ENCODE measurements around the gene PRKD2.

The PRKD2 gene

GRCh38 chr19:46731584-46731983 lies 14.7 kb upstream of the PRKD2 start:
- Mint-ChIP-seq H3K9me3 (no peaks in the 10 kb centered on the region), H3K27ac (peak overlapping the region; percentile 46), H3K4me1 (peaks cover 39% of the 10 kb centered on the region), H3K27me3 (no peaks in the 10 kb centered on the region), H3K4me3 (no peak overlapping the region), H3K36me3 (peaks cover 64% of the 10 kb centered on the region)
- no peak for ATAC-seq

- H3K4me3 Mint-ChIP-seq = no peak overlapping the region
- no peaks in the 10 kb centered on the region for H3K27me3 Mint-ChIP-seq
- peaks cover 41% of the 10 kb centered on the region for H3K4me1 Mint-ChIP-seq
- peak overlapping the region; percentile 46 for H3K27ac Mint-ChIP-seq
- peaks cover 70% of the 10 kb centered on the region for H3K36me3 Mint-ChIP-seq
- no peaks in the 10 kb centered on the region for H3K9me3 Mint-ChIP-seq
- ATAC-seq = no peak
Measured at GRCh38 chr19:46731007-46731501, 14.1 kb upstream of the PRKD2 start.

DNA sequence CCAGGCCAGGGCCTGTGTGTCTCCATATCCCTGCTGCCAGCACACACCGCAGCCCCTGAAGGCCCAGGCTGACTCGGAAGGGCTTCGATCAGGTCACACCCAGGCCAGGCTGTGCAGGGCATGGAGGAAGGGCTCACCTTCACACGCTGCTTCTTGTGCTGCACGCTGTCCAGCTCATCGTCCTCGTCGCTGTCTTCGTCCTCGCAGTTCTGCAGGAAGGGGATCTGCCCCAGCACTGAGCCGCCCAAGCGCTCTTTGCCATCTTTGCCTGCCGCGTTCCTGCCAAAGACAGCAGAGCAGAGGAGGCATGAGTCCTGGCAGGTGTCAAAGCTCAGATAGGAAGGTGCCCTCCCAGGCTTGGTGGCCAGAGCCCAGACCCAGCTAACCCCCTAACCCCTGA lies 13.7 kb upstream of the PRKD2 start:
- Mint-ChIP-seq H3K27ac (peak overlapping the region; percentile 46), H3K36me3 (peaks cover 74% of the 10 kb centered on the region), H3K27me3 (no peaks in the 10 kb centered on the region), H3K9me3 (no peaks in the 10 kb centered on the region), H3K4me3 (no peak overlapping the region), H3K4me1 (peaks cover 44% of the 10 kb centered on the region)
- ATAC-seq = no peak

- ATAC-seq = no peak
- H3K27me3 Mint-ChIP-seq = no peaks in the 10 kb centered on the region
- H3K9me3 Mint-ChIP-seq = no peaks in the 10 kb centered on the region
- H3K4me3 Mint-ChIP-seq = no peak overlapping the region
- H3K4me1 Mint-ChIP-seq = peaks cover 44% of the 10 kb centered on the region
- no peak overlapping the region for H3K27ac Mint-ChIP-seq
- peaks cover 77% of the 10 kb centered on the region for H3K36me3 Mint-ChIP-seq
Measured at GRCh38 chr19:46730187-46730586, 13.3 kb upstream of the PRKD2 start.

- peaks cover 44% of the 10 kb centered on the region for H3K4me1 Mint-ChIP-seq
- no peak overlapping the region for H3K27ac Mint-ChIP-seq
- H3K27me3 Mint-ChIP-seq = no peaks in the 10 kb centered on the region
- peaks cover 78% of the 10 kb centered on the region for H3K36me3 Mint-ChIP-seq
- H3K9me3 Mint-ChIP-seq = no peaks in the 10 kb centered on the region
- H3K4me3 Mint-ChIP-seq = no peak overlapping the region
- no peak for ATAC-seq
Measured at GRCh38 chr19:46729696-46730095, 12.8 kb upstream of the PRKD2 start.

DNA sequence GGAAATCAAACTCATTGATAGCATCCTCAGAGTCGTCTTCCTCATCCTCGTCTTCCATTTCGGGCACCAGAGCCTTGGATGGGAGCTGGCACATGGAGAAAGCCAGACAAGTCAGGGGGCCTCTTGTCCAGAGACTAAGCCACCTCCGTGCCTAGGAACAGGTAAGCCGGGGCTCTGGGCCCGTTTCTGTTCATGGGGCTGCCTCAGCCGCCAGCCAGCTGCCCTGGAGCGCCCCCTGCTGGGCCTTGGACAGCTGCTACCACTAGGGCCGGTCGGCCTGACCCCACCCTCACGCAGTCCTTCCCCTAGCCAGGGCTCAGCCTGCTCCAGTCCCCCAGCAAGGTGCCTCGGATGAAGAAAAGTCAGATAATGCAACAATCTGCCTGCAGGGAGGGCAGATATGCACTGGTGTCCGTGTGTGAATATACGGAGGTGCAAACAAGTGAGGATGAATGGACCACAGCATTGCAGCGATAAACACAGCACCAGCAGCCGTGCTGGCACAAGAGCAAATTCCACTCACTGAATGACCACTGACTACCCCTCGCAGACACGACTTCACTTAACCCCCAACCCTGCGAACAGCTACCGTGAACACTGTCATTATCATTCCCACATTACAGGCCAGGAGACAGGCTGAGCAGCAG lies 11.9 kb upstream of the PRKD2 start:
- H3K4me1 Mint-ChIP-seq = peaks cover 44% of the 10 kb centered on the region
- ATAC-seq = peak; percentile 87
- peaks cover 79% of the 10 kb centered on the region for H3K36me3 Mint-ChIP-seq
- no peak overlapping the region for H3K4me3 Mint-ChIP-seq
- peak overlapping the region; percentile 17 for H3K27ac Mint-ChIP-seq
- no peaks in the 10 kb centered on the region for H3K27me3 Mint-ChIP-seq
- no peaks in the 10 kb centered on the region for H3K9me3 Mint-ChIP-seq

DNA sequence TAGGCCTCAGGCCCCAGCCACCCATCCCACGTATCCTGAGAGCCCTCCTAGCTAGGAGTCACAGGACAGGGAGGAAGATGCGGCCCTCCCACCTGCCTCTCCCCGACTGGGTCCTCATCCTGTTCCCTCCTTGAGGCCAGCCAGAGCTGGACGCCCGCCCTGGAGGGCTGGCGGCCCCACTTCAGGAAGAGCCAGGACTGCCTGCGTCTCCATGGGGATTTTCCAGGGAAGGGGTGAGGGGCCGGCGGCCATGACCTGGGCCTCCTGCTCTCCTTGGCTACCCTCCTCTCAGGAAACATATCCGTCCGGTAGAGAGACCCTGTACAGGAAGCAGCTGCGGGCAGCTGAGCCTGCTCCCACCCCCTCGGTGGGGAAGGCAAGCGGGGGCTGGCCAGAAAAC lies 11.3 kb upstream of the PRKD2 start:
- H3K27me3 Mint-ChIP-seq = no peaks in the 10 kb centered on the region
- H3K27ac Mint-ChIP-seq = peak overlapping the region; percentile 17
- no peak for ATAC-seq
- no peaks in the 10 kb centered on the region for H3K9me3 Mint-ChIP-seq
- H3K4me3 Mint-ChIP-seq = no peak overlapping the region
- H3K4me1 Mint-ChIP-seq = peaks cover 48% of the 10 kb centered on the region
- peaks cover 77% of the 10 kb centered on the region for H3K36me3 Mint-ChIP-seq

GRCh38 chr19:46727757-46728156 lies 10.8 kb upstream of the PRKD2 start:
- Mint-ChIP-seq H3K9me3 (no peaks in the 10 kb centered on the region), H3K27ac (no peak overlapping the region), H3K4me3 (no peak overlapping the region), H3K27me3 (no peaks in the 10 kb centered on the region), H3K4me1 (peaks cover 50% of the 10 kb centered on the region), H3K36me3 (peaks cover 73% of the 10 kb centered on the region)
- ATAC-seq = no peak

- H3K36me3 Mint-ChIP-seq = peaks cover 73% of the 10 kb centered on the region
- H3K27ac Mint-ChIP-seq = no peak overlapping the region
- H3K27me3 Mint-ChIP-seq = no peaks in the 10 kb centered on the region
- H3K4me1 Mint-ChIP-seq = peaks cover 52% of the 10 kb centered on the region
- no peak for ATAC-seq
- H3K4me3 Mint-ChIP-seq = no peak overlapping the region
- H3K9me3 Mint-ChIP-seq = no peaks in the 10 kb centered on the region
Measured at GRCh38 chr19:46726971-46727501, 10.1 kb upstream of the PRKD2 start.

- no peak for ATAC-seq
- no peaks in the 10 kb centered on the region for H3K27me3 Mint-ChIP-seq
- no peaks in the 10 kb centered on the region for H3K9me3 Mint-ChIP-seq
- H3K4me3 Mint-ChIP-seq = no peak overlapping the region
- H3K27ac Mint-ChIP-seq = no peak overlapping the region
- H3K4me1 Mint-ChIP-seq = peaks cover 52% of the 10 kb centered on the region
- H3K36me3 Mint-ChIP-seq = peaks cover 73% of the 10 kb centered on the region
Measured at GRCh38 chr19:46726551-46726950, 9.6 kb upstream of the PRKD2 start.

DNA sequence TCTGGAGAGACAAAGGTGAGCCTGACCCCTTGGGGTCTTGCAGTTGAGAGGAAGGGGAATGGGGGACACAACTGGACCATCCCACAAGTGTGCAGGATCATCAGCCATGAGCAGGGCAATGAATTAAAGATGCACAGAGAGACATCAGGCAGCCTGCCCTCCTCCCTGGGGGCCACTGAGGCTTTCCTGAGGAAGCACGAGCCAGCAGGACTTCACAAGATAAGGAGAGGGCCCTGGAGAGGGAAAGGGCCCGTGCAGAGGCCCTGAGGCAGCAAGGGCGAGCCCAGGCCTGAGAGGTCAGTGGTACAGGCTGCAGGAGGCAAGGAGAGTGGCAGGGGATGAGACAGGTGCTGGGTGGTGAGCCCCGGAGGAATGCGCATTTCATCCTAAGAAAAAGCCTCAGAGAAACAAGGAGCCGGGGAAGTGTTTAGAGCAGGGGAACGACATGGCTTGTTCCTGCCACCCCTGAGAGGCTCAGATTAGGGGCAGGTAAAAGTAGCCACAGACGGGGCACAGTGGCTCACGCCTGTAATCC lies 9.0 kb upstream of the PRKD2 start:
- no peak for ATAC-seq
- Mint-ChIP-seq H3K9me3 (no peaks in the 10 kb centered on the region), H3K36me3 (peaks cover 72% of the 10 kb centered on the region), H3K27ac (no peak overlapping the region), H3K4me1 (peaks cover 52% of the 10 kb centered on the region), H3K4me3 (no peak overlapping the region), H3K27me3 (no peaks in the 10 kb centered on the region)

GRCh38 chr19:46725036-46725820 lies 8.3 kb upstream of the PRKD2 start:
- H3K27ac Mint-ChIP-seq = no peak overlapping the region
- H3K4me1 Mint-ChIP-seq = peaks cover 55% of the 10 kb centered on the region
- no peaks in the 10 kb centered on the region for H3K27me3 Mint-ChIP-seq
- H3K4me3 Mint-ChIP-seq = no peak overlapping the region
- H3K9me3 Mint-ChIP-seq = no peaks in the 10 kb centered on the region
- H3K36me3 Mint-ChIP-seq = peaks cover 73% of the 10 kb centered on the region
- no peak for ATAC-seq

GRCh38 chr19:46724468-46724867 lies 7.6 kb upstream of the PRKD2 start:
- Mint-ChIP-seq H3K27ac (no peak overlapping the region), H3K27me3 (no peaks in the 10 kb centered on the region), H3K36me3 (peaks cover 74% of the 10 kb centered on the region), H3K4me3 (no peak overlapping the region), H3K9me3 (no peaks in the 10 kb centered on the region), H3K4me1 (peaks cover 56% of the 10 kb centered on the region)
- ATAC-seq = no peak

GRCh38 chr19:46723471-46723870 lies 6.6 kb upstream of the PRKD2 start:
- Mint-ChIP-seq H3K4me3 (no peak overlapping the region), H3K27ac (peak overlapping the region; percentile 66), H3K4me1 (peaks cover 56% of the 10 kb centered on the region), H3K27me3 (no peaks in the 10 kb centered on the region), H3K36me3 (peaks cover 68% of the 10 kb centered on the region), H3K9me3 (no peaks in the 10 kb centered on the region)
- ATAC-seq = no peak

- ATAC-seq = no peak
- H3K36me3 Mint-ChIP-seq = peaks cover 66% of the 10 kb centered on the region
Measured at GRCh38 chr19:46723023-46723461, 6.1 kb upstream of the PRKD2 start.

More at GRCh38 chr19:46723023-46723461, 6.1 kb upstream of the PRKD2 start:
- H3K4me3 Mint-ChIP-seq = no peak overlapping the region
- no peaks in the 10 kb centered on the region for H3K27me3 Mint-ChIP-seq
- H3K27ac Mint-ChIP-seq = peak overlapping the region; percentile 66
- H3K9me3 Mint-ChIP-seq = no peaks in the 10 kb centered on the region
- peaks cover 59% of the 10 kb centered on the region for H3K4me1 Mint-ChIP-seq
